HEK293 (cell line): Measurements from ENCODE around the gene STX2.

Experiments used
- CTCF ChIA-PET: fragments of 350-600 bp; formaldehyde crosslinking; extraction: SDS; loops from one replicate; lab custom pipeline; 2021; ENCODE audit warnings: antibody characterized with exemption; lab: Yijun Ruan, JAX
- POLR2A ChIA-PET: fragments of 300-600 bp; formaldehyde crosslinking; extraction: SDS; loops from one replicate; lab custom pipeline; 2020; ENCODE audit warnings: antibody characterized with exemption, inconsistent platforms; lab: Yijun Ruan, JAX
- H3K27ac ChIP-seq: fragments of 200-500 bp; sonication (Bioruptor generic); 2 replicates; pipeline ENCODE4 v1.5.1; 2014; ENCODE audit warnings: low read depth, low read length, control low read depth, inconsistent platforms; ENCODE audit errors: extremely low read depth
- H3K36me3 ChIP-seq, 2 experiments: fragments of 200-500 bp in 1 of 2; sonication (Bioruptor generic) in 1 of 2; 1 replicate in 1 of 2; 2 replicates in 1 of 2; pipeline ENCODE4 v1.5.1; 2014 to 2017; ENCODE audit warnings: inconsistent platforms in 2 of 2, low read length in 2 of 2; ENCODE audit not compliant: control insufficient read depth in 2 of 2, insufficient read depth in 1 of 2
- H3K4me1 ChIP-seq: fragments of 200-500 bp; sonication (Bioruptor generic); 2 replicates; pipeline ENCODE4 v1.5.1; 2014; ENCODE audit warnings: mild to moderate bottlenecking, low read length, inconsistent platforms; ENCODE audit not compliant: control insufficient read depth, insufficient read depth
- H3K4me3 ChIP-seq: 2 replicates; pipeline ENCODE4 v1.5.1; 2011; ENCODE audit warnings: low read depth, mild to moderate bottlenecking, control low read depth, low read length, moderate library complexity
- H3K9me3 ChIP-seq: fragments of 200-500 bp; sonication (Bioruptor generic); 2 replicates; pipeline ENCODE4 v1.5.1; 2014; ENCODE audit warnings: low read depth, low read length, inconsistent platforms; ENCODE audit not compliant: control insufficient read depth, insufficient read depth
- AEBP2 ChIP-seq: fragments of 450-650 bp; formaldehyde crosslinking; IDR thresholded peaks from 2 replicates; pipeline ENCODE4 v1.5.1; 2016; ENCODE audit warnings: missing biosample characterization, missing genetic modification characterization, borderline replicate concordance
- BCL11B ChIP-seq: fragments of 450-650 bp; formaldehyde crosslinking; IDR thresholded peaks from 2 replicates; pipeline ENCODE4 v1.5.1; 2016; ENCODE audit warnings: low read depth, missing biosample characterization, missing genetic modification characterization
- OVOL3 ChIP-seq: fragments of 450-650 bp; formaldehyde crosslinking; IDR thresholded peaks from 2 replicates; pipeline ENCODE4 v1.5.1; 2016; ENCODE audit warnings: missing biosample characterization, missing genetic modification characterization
- PRDM2 ChIP-seq: fragments of 450-650 bp; formaldehyde crosslinking; IDR thresholded peaks from 2 replicates; pipeline ENCODE4 v1.5.1; 2016; ENCODE audit warnings: missing biosample characterization, missing genetic modification characterization, borderline replicate concordance
- PRDM6 ChIP-seq: fragments of 450-650 bp; formaldehyde crosslinking; IDR thresholded peaks from 2 replicates; pipeline ENCODE4 v1.5.1; 2017; ENCODE audit warnings: missing biosample characterization, missing genetic modification characterization
- TSHZ1 ChIP-seq: fragments of 450-650 bp; formaldehyde crosslinking; IDR thresholded peaks from 2 replicates; pipeline ENCODE4 v1.5.1; 2016; ENCODE audit warnings: missing biosample characterization, missing genetic modification characterization, borderline replicate concordance
- YY2 ChIP-seq: fragments of 450-650 bp; formaldehyde crosslinking; IDR thresholded peaks from 2 replicates; pipeline ENCODE4 v1.5.1; 2016; ENCODE audit warnings: missing biosample characterization, missing genetic modification characterization
- ZBTB10 ChIP-seq: fragments of 450-650 bp; formaldehyde crosslinking; IDR thresholded peaks from 2 replicates; pipeline ENCODE4 v1.5.1; 2016; ENCODE audit warnings: missing biosample characterization, missing genetic modification characterization
- ZNF23 ChIP-seq: fragments of 450-650 bp; formaldehyde crosslinking; IDR thresholded peaks from 2 replicates; pipeline ENCODE4 v1.5.1; 2016; ENCODE audit warnings: missing biosample characterization, missing genetic modification characterization, borderline replicate concordance
- ZNF398 ChIP-seq: fragments of 450-650 bp; formaldehyde crosslinking; IDR thresholded peaks from 2 replicates; pipeline ENCODE4 v1.5.1; 2017; ENCODE audit warnings: missing biosample characterization, missing genetic modification characterization
- ZNF473 ChIP-seq: fragments of 450-650 bp; formaldehyde crosslinking; IDR thresholded peaks from 2 replicates; pipeline ENCODE4 v1.5.1; 2017; ENCODE audit warnings: missing biosample characterization, missing genetic modification characterization
- ZNF48 ChIP-seq: fragments of 450-650 bp; formaldehyde crosslinking; IDR thresholded peaks from 2 replicates; pipeline ENCODE4 v1.5.1; 2016; ENCODE audit warnings: missing biosample characterization, missing genetic modification characterization
- ZNF544 ChIP-seq: fragments of 450-650 bp; formaldehyde crosslinking; IDR thresholded peaks from 2 replicates; pipeline ENCODE4 v1.5.0; 2017; ENCODE audit warnings: missing biosample characterization, missing genetic modification characterization
- ZNF600 ChIP-seq: fragments of 450-650 bp; formaldehyde crosslinking; IDR thresholded peaks from 2 replicates; pipeline ENCODE4 v1.5.1; 2016; ENCODE audit warnings: missing biosample characterization, missing genetic modification characterization
- ZNF658 ChIP-seq: fragments of 450-650 bp; formaldehyde crosslinking; IDR thresholded peaks from 2 replicates; pipeline ENCODE4; 2016; ENCODE audit warnings: missing biosample characterization, missing genetic modification characterization
- ZNF837 ChIP-seq: fragments of 450-650 bp; formaldehyde crosslinking; IDR thresholded peaks from 2 replicates; pipeline ENCODE4 v1.5.1; 2016; ENCODE audit warnings: missing biosample characterization, missing genetic modification characterization

Gene STX2

GRCh38 chr12:130765186-130765659 lies 73.8 kb downstream of the STX2 start (continued):
- TF ChIP-seq ZNF658 (tag by site-specific recombination) (peak; percentile 97; the same call in 1 of the 2 replicates), OVOL3 (peak; percentile 75; the same call in 1 of the 2 replicates)
- TF ChIP-seq, all 188 proteins: peak for 90

GRCh38 chr12:130764475-130765185 lies 74.4 kb downstream of the STX2 start:
- no peak overlapping the region for H3K27ac ChIP-seq
- no peaks in the 10 kb centered on the region for H3K9me3 ChIP-seq
- no peaks in the 10 kb centered on the region for H3K36me3 ChIP-seq
- ChIA-PET POLR2A (no interaction called here), CTCF (no interaction called here)
- H3K4me1 ChIP-seq: no peaks in the 10 kb centered on the region
- no peak overlapping the region for H3K4me3 ChIP-seq
- TF ChIP-seq AEBP2: no peak; the same call in 1 of the 2 replicates
- TF ChIP-seq ZNF48 (tag by site-specific recombination): no peak
- TF ChIP-seq PRDM6 (tag by site-specific recombination): no peak
- TF ChIP-seq ZNF473 (tag by site-specific recombination): peak; percentile 76
- peak; percentile 96; the same call in 1 of the 2 replicates for TF ChIP-seq PRDM2 (tag by site-specific recombination)
- TF ChIP-seq ZNF23: peak; percentile 63; the same call in 1 of the 2 replicates
- TF ChIP-seq ZBTB10: no peak; the same call in 1 of the 2 replicates
- TF ChIP-seq YY2: peak; percentile 87
- peak; percentile 67; the same call in 1 of the 2 replicates for TF ChIP-seq ZNF544 (tag by site-specific recombination)
- TF ChIP-seq ZNF837 (tag by site-specific recombination): no peak
- TF ChIP-seq BCL11B: no peak
- no peak for TF ChIP-seq ZNF600
- TF ChIP-seq TSHZ1 (tag by site-specific recombination): peak; percentile 91
- peak; percentile 63; the same call in 1 of the 2 replicates for TF ChIP-seq ZNF398 (tag by site-specific recombination)
